NB4 (cell line): ENCODE measurements around the gene SEPHS2.
"Not testable (repeated sequence)": the region's sequence is repeated elsewhere in the genome, so short reads cannot be mapped to it uniquely, and the experiment has no call there.

ENCODE experiments used
- DNase-seq: peaks from one replicate; pipeline ENCODE4 v3.0.0; 2010; ENCODE audit warnings: low read depth
- H3K4me3 ChIP-seq: one replicate; pipeline ENCODE4 v1.5.1; 2011; ENCODE audit warnings: mild to moderate bottlenecking, low read depth, low read length, moderate library complexity
- MYC ChIP-seq: IDR thresholded peaks from 2 replicates; pipeline ENCODE4 v1.6.1; 2011; ENCODE audit warnings: low read depth, low read length
- POLR2A ChIP-seq: IDR thresholded peaks from 2 replicates; pipeline ENCODE4 v1.6.1; 2011; ENCODE audit warnings: mild to moderate bottlenecking; ENCODE audit not compliant: insufficient read length; ENCODE audit errors: extremely low read depth
- TF ChIP-seq, protein P1 (sequence below): IDR thresholded peaks from one replicate; pipeline ENCODE4 v1.5.1; 2012; ENCODE audit warnings: low read depth, low read length
- TF ChIP-seq, protein P2 (sequence below): IDR thresholded peaks from 2 replicates; pipeline ENCODE4 v1.6.1; 2011; ENCODE audit warnings: low read depth, low read length

SEPHS2 gene

DNA sequence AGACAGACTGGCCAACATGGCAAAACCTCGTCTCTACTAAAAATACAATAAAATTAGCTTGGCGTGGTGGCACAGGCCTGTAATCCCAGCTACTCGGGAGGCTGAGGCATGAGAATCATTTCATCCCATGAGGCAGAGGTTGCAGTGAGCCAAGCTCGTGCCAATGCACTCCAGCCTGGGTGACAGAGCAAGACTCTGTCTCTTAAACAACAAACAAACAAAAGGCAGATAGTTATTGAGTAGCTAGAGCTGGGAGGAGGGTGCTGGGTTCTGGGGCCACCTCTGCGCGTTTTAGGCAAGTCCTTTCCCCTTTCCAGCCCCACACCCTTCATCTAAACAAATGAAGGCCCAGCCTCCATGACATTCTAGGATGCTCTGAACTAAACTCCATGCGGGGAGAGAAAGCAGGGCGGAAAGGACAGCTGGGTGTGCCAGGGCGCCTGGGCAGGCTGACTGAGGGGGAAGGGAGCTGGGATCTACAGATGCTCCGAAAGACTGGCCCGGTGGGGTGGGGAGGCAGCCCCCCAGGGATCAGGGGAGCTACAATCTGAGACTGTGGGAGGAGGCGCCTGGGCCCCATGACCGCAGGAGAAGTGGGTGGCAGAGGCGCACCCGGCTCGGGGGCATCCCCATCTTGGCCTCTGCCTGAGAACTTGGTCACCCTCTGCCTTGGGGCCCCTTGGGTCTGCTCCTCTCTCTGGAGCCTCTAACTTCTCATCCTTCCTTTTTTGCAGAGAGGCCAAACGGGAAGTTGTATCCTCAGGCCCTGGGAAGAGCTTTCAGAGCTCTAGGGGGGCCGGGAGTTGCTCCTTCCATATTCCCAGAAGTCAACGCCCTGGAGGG, 27.8 kb upstream of the SEPHS2 start:
- peak; percentile 71 for DNase-seq
- peak overlapping the region; percentile 44 for H3K4me3 ChIP-seq

DNA sequence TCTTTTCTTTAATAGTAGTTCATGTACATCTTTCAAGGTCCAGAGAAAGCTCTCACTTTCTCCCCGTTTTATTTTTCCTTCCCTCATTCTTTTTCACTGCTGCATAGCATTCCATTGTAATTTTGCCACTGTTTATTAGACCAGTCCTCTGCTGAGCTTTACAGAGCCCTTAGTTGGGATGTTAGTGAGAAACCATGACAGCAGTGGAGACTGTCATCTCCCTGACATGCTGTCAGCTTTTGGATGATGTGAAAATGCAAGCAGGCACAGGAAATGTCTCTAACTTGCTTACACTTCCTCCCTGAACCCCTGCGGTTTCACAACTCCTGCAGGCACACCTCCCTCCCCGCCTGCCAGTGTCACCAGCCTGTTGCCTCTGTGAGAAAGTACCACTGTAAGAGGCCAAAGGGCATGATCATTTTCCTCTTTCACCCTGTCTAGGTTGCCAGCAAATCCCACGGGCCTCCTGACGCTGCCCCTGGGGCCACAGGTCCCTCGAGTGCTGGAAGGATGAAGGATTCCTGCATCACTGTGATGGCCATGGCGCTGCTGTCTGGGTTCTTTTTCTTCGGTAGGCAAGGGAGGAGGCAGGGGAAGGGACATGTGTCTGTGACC, 26.8 kb upstream of the SEPHS2 start, which contains the start of gene ITGAL:
Gene ITGAL (plus strand): TSS at position 415 of the 615 bp plus-strand sequence. CDS start 96 bp downstream, at position 511.
- H3K4me3 ChIP-seq, result peak within 1 kb of the TSS; percentile 44
- DNase-seq, result peak; percentile 93
- TF ChIP-seq MYC (peak; percentile 60; the same call in 1 of the 2 replicates), POLR2A (no peak)
- TF ChIP-seq, protein P1, sequence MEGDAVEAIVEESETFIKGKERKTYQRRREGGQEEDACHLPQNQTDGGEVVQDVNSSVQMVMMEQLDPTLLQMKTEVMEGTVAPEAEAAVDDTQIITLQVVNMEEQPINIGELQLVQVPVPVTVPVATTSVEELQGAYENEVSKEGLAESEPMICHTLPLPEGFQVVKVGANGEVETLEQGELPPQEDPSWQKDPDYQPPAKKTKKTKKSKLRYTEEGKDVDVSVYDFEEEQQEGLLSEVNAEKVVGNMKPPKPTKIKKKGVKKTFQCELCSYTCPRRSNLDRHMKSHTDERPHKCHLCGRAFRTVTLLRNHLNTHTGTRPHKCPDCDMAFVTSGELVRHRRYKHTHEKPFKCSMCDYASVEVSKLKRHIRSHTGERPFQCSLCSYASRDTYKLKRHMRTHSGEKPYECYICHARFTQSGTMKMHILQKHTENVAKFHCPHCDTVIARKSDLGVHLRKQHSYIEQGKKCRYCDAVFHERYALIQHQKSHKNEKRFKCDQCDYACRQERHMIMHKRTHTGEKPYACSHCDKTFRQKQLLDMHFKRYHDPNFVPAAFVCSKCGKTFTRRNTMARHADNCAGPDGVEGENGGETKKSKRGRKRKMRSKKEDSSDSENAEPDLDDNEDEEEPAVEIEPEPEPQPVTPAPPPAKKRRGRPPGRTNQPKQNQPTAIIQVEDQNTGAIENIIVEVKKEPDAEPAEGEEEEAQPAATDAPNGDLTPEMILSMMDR, result no peak
- TF ChIP-seq, protein P2, sequence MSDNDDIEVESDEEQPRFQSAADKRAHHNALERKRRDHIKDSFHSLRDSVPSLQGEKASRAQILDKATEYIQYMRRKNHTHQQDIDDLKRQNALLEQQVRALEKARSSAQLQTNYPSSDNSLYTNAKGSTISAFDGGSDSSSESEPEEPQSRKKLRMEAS, result peak; percentile 77

More for the DNA sequence above, 27.8 kb upstream of the SEPHS2 start:
- TF ChIP-seq POLR2A (no peak), MYC (no peak)
- TF ChIP-seq, protein P1, result no peak
- TF ChIP-seq, protein P2, result no peak

DNA sequence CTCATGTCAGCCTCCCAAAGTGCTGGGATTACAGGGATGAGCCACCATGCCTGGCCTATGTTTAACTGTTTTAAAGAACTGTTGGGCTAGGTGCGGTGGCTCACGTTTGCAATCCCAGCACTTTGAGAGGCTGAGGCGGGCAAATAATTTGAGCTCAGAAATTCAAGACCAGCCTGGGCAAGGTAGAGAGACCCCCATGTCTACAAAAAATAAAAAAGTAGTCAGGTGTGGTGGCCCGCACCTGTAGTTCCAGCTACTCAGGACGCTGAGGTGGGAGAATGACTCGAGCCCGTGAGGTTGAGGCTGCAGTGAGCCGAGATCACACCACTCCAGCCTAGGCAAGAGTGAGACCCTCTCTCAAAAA, 24.9 kb upstream of the SEPHS2 start:
- TF ChIP-seq MYC (no peak), POLR2A (no peak)
- TF ChIP-seq, protein P1, result no peak
- TF ChIP-seq, protein P2, result no peak
- no peak overlapping the region for H3K4me3 ChIP-seq
- no peak for DNase-seq

DNA sequence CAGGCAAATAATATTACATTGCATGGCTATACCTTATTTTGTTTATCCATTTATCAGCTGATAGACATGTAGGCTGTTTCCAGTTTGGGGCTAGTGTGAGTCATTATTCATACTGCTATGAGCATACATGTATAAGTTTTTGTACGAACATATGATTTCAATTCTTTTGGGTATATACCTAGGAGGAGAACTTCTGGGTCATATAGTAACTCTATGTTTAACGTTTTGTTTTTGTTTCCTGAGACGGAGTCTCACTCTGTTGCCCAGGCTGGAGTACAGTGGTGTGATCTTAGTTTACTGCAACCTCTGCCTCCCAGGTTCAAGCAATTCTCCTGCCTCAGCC, 24.5 kb upstream of the SEPHS2 start:
- TF ChIP-seq, protein P1, result no peak
- TF ChIP-seq MYC, result no peak
- TF ChIP-seq, protein P2, result no peak
- no peak for TF ChIP-seq POLR2A
- DNase-seq, result no peak
- H3K4me3 ChIP-seq, result no peak overlapping the region

DNA sequence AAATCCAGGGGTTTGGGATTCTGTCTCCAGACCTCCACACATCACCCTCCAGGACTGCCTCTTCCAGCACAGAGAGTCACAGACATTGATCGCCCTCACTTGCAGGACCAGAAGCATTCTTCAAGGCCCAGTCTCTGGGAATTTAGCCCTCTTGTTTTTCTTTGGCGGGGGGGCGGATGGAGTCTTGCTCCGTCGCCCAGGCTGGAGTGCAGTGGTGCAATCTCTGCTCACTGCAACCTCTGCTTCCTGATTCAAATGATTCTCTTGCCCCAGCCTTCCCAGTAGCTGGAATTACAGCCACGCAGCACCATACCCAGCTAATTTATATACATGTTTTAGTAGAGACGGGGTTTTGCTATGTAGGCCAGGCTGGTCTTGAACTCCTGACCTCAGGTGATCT, 18.4 kb upstream of the SEPHS2 start:
- TF ChIP-seq, protein P1, result no peak
- TF ChIP-seq POLR2A, result no peak
- TF ChIP-seq, protein P2, result no peak
- no peak overlapping the region for H3K4me3 ChIP-seq
- no peak for DNase-seq

DNA sequence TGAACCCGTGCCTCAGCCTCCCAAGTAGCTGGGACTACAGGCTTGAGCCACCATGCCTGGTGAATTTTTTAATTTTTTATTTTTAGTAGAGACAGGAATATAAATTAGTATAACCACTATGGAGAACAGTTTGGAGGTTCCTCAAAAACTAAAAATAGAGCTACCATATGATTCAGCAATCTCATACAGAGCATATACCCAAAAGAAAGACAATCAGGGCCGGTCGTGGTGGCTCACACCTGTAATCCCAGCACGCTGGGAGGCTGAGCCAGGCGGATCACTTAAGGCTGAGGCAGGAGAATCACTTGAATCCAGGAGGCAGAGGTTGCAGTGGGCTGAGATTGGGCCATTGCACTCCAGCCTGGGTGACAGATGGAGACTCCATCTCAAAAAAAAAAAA, 15.8 kb upstream of the SEPHS2 start:
- H3K4me3 ChIP-seq, DNase-seq: not testable (repeated sequence)
